Transverse colon (tissue), 4 donors: ENCODE measurements around the gene SAMD14.

Experiments used
- EP300 ChIP-seq: sonication (generic); formaldehyde crosslinking; IDR thresholded peaks from one replicate; pipeline ENCODE4 v1.6.1; 2017; ENCODE audit warnings: antibody characterized with exemption, low read depth
- POLR2A ChIP-seq: fragments of 450-650 bp; IDR thresholded peaks from one replicate; pipeline ENCODE4 v1.6.1; 2016; ENCODE audit warnings: antibody characterized with exemption, mild to moderate bottlenecking, moderate library complexity
- POLR2AphosphoS5 ChIP-seq, 3 donors: sonication (generic); formaldehyde crosslinking; IDR thresholded peaks; one replicate each; pipeline ENCODE4 v1.6.1; 2016; ENCODE audit warnings: antibody characterized with exemption in 3 of 3
- TF ChIP-seq, protein P1 (sequence below), 5 experiments: fragments of 200-600 bp in 3 of 5; fragments of 450-650 bp in 2 of 5; sonication (generic) in 3 of 5; IDR thresholded peaks; 1 replicate in 2 of 5; 2 replicates in 3 of 5; pipeline ENCODE4 v1.5.1; 2016 to 2017; ENCODE audit warnings: antibody characterized with exemption in 5 of 5, inconsistent platforms in 3 of 5, mild to moderate bottlenecking in 2 of 5, moderate library complexity in 1 of 5

DNA sequence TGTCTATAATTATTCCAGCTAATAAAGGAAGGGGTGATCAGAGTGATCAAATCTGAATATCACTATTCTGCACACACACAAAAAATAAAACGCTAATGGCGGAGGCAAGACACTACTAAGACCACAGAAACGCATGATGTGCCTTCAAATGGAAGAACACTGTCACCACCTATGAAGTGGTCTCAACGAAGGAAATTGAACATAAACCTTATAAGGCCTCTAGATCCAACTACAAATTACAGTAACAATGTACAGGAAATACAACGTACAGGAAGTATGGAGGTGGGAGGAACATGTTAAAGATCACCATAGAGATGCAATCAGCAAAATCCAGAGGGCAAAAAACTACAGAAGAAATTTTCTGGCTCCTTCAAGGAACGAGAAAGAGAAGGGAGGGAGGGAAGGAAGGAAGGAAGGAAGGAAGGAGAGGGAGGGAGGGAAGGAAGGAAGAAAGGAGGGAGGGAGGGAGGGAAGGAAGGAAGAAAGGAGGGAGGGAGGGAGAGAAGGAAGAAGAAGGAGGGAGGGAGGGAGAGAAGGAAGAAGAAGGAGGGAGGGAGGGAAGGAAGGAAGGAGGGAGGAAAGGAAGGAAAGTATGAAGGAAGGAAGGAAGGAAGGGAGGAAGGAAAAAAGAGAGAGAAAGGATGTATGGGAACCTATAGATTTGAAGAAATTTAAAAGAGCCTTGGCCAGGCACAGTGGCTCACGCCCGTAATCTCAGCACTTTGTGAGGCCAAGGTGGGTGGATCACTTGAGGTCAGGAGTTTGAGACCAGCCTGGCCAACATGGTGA is 32.7 kb upstream of the SAMD14 start:
- TF ChIP-seq POLR2A (no peak), POLR2AphosphoS5 (IDR thresholded peaks at IDR 0.05) (no peak), EP300 (no peak)
- TF ChIP-seq, protein P1, sequence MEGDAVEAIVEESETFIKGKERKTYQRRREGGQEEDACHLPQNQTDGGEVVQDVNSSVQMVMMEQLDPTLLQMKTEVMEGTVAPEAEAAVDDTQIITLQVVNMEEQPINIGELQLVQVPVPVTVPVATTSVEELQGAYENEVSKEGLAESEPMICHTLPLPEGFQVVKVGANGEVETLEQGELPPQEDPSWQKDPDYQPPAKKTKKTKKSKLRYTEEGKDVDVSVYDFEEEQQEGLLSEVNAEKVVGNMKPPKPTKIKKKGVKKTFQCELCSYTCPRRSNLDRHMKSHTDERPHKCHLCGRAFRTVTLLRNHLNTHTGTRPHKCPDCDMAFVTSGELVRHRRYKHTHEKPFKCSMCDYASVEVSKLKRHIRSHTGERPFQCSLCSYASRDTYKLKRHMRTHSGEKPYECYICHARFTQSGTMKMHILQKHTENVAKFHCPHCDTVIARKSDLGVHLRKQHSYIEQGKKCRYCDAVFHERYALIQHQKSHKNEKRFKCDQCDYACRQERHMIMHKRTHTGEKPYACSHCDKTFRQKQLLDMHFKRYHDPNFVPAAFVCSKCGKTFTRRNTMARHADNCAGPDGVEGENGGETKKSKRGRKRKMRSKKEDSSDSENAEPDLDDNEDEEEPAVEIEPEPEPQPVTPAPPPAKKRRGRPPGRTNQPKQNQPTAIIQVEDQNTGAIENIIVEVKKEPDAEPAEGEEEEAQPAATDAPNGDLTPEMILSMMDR (IDR thresholded peaks at IDR 0.05), result no peak
